Colonic mucosa (tissue), 4 donors: Measurements from ENCODE around the gene THSD7A. TPM values are rescaled to one million over a fixed set of nuclear protein-coding genes. Genes with fewer than 3 reads are reported as not detected.
"Not testable (repeated sequence)": the region's sequence is repeated elsewhere in the genome, so short reads cannot be mapped to it uniquely, and the experiment has no call there.

Experiments
- DNase-seq: peaks from one replicate; pipeline ENCODE4 v3.0.0-alpha.2; 2020
- H3K27ac ChIP-seq: fragments of 200-600 bp; one replicate; pipeline ENCODE4 v1.8.0; 2021
- H3K27me3 ChIP-seq: fragments of 200-600 bp; one replicate; pipeline ENCODE4 v1.8.0; 2021
- H3K36me3 ChIP-seq: fragments of 200-600 bp; one replicate; pipeline ENCODE4 v1.8.0; 2021
- H3K4me1 ChIP-seq: fragments of 200-600 bp; one replicate; pipeline ENCODE4 v1.8.0; 2021; ENCODE audit warnings: mild to moderate bottlenecking
- H3K4me3 ChIP-seq: fragments of 200-600 bp; one replicate; pipeline ENCODE4 v1.8.0; 2021
- H3K9ac ChIP-seq, 2 donors: one replicate each; pipeline ENCODE4 v1.7.0; 2013; ENCODE audit warnings: control low read depth in 2 of 2, low read depth in 2 of 2, low read length in 2 of 2
- H3K9me3 ChIP-seq: fragments of 200-600 bp; one replicate; pipeline ENCODE4 v1.8.0; 2021
- CTCF ChIP-seq: fragments of 200-600 bp; IDR thresholded peaks from one replicate; pipeline ENCODE4 v1.8.0; 2022; ENCODE audit warnings: antibody characterized with exemption, mild to moderate bottlenecking
- intact Hi-C: fragments of 100-400 bp; cut with DNase I; formaldehyde crosslinking; loops from one replicate; pipeline ENCODE4 v1.14.1; 2022
- total RNA-seq, 2 donors: library from RNA; stranded (reverse); fragmentation: NEBNext Ultra II Directional in 1 of 2; extraction: Animal tissue kit (Norgen Biotek cat#: 25700) in 1 of 2; gene quantifications; one replicate each; pipeline ENCODE4 v1.2.1, GENCODE V29; 2021
- donor health status: healthy.
- donor health status: DM: no; HTN: no; CAD: no.
- donor health status: DM: no; HTN: no; CAD: no.

The THSD7A gene
- total RNA-seq, 2 donors from 2014 or later: 2.1 to 2.3 TPM

- no peak for TF ChIP-seq CTCF
- DNase-seq: no peak
- Histone ChIP-seq H3K27ac (no peak overlapping the region), H3K4me3 (no peak overlapping the region), H3K9me3 (no peaks in the 10 kb centered on the region), H3K9ac (no peak overlapping the region), H3K4me1 (no peaks in the 10 kb centered on the region), H3K27me3 (no peaks in the 10 kb centered on the region), H3K36me3 (no peaks in the 10 kb centered on the region)
- intact Hi-C loops: no loop called here
Observed at GRCh38 chr7:11456574-11456973, 375.4 kb downstream of the THSD7A start.

GRCh38 chr7:11452476-11452875 lies 379.5 kb downstream of the THSD7A start:
- Histone ChIP-seq H3K27ac (no peak overlapping the region), H3K9ac (no peak overlapping the region), H3K9me3 (no peaks in the 10 kb centered on the region), H3K27me3 (no peaks in the 10 kb centered on the region), H3K36me3 (no peaks in the 10 kb centered on the region), H3K4me3 (no peak overlapping the region), H3K4me1 (no peaks in the 10 kb centered on the region)
- DNase-seq: no peak
- TF ChIP-seq CTCF: no peak
- intact Hi-C loops: no loop called here

GRCh38 chr7:11450281-11450680 lies 381.7 kb downstream of the THSD7A start:
- H3K4me1 ChIP-seq: no peaks in the 10 kb centered on the region
- intact Hi-C loops: no loop called here
- H3K27me3 ChIP-seq: no peaks in the 10 kb centered on the region
- H3K4me3 ChIP-seq: no peak overlapping the region
- H3K27ac ChIP-seq: no peak overlapping the region
- H3K9ac ChIP-seq: no peak overlapping the region
- no peaks in the 10 kb centered on the region for H3K36me3 ChIP-seq
- no peaks in the 10 kb centered on the region for H3K9me3 ChIP-seq
- DNase-seq: no peak
- no peak for TF ChIP-seq CTCF

- no peak for DNase-seq
- no peaks in the 10 kb centered on the region for H3K27me3 ChIP-seq
- H3K4me1 ChIP-seq: no peaks in the 10 kb centered on the region
- H3K4me3 ChIP-seq: no peak overlapping the region
- H3K9me3 ChIP-seq: no peaks in the 10 kb centered on the region
- H3K36me3 ChIP-seq: no peaks in the 10 kb centered on the region
- TF ChIP-seq CTCF: no peak
- intact Hi-C loops: no loop called here
- H3K27ac ChIP-seq: no peak overlapping the region
- H3K9ac ChIP-seq: no peak overlapping the region
Observed at GRCh38 chr7:11449316-11449715, 382.7 kb downstream of the THSD7A start.

- Histone ChIP-seq H3K27me3 (no peaks in the 10 kb centered on the region), H3K27ac (no peak overlapping the region), H3K4me3 (no peak overlapping the region), H3K4me1 (no peaks in the 10 kb centered on the region), H3K36me3 (no peaks in the 10 kb centered on the region), H3K9ac (no peak overlapping the region), H3K9me3 (no peaks in the 10 kb centered on the region)
- intact Hi-C loops: no loop called here
- DNase-seq: no peak
- TF ChIP-seq CTCF: no peak
Observed at GRCh38 chr7:11448323-11448722, 383.7 kb downstream of the THSD7A start.

GRCh38 chr7:11447106-11447505 lies 384.9 kb downstream of the THSD7A start:
- H3K27ac ChIP-seq: no peak overlapping the region
- TF ChIP-seq CTCF: no peak
- DNase-seq: no peak
- intact Hi-C loops: no loop called here
- no peak overlapping the region for H3K9ac ChIP-seq
- no peaks in the 10 kb centered on the region for H3K27me3 ChIP-seq
- no peak overlapping the region for H3K4me3 ChIP-seq
- H3K4me1 ChIP-seq: no peaks in the 10 kb centered on the region
- H3K9me3 ChIP-seq: no peaks in the 10 kb centered on the region
- H3K36me3 ChIP-seq: no peaks in the 10 kb centered on the region

GRCh38 chr7:11443934-11444333 lies 388.1 kb downstream of the THSD7A start:
- H3K4me1 ChIP-seq, H3K36me3 ChIP-seq, intact Hi-C loops, H3K4me3 ChIP-seq, H3K9ac ChIP-seq, DNase-seq, H3K9me3 ChIP-seq, H3K27ac ChIP-seq, H3K27me3 ChIP-seq: not testable (repeated sequence)
